ENCODE results near the gene PARP1. TPM values are rescaled to one million over a fixed set of nuclear protein-coding genes. Genes with fewer than 3 reads are reported as not detected.

Gene PARP1
- total RNA-seq, 1 experiment from 2014 or later = 213 TPM

GRCh38 chr1:226425004-226425378 is 17.1 kb upstream of the PARP1 start:
- H3K27ac ChIP-seq (ENCODE audit: low read depth, low read length) = no peak overlapping the region
- H3K4me3 ChIP-seq (replicated peaks in 1 of 2; ENCODE audit: low read depth in 1 of 2, low read length in 2 of 2) = no peak overlapping the region
- H3K79me2 ChIP-seq (ENCODE audit: insufficient read depth, low read length) = no peaks in the 10 kb centered on the region
- ATAC-seq = no peak
- intact Hi-C loops (cut with micrococcal nuclease) = loop anchor here (2.0 to 10.0 kb wide), 3 partner anchors 122 to 1010 kb away; no protein-coding TSS in a partner anchor
- no peak overlapping the region for H2AFZ ChIP-seq (ENCODE audit: low read depth, low read length, poor library complexity, severe bottlenecking)
- TF ChIP-seq SP1 (IDR thresholded peaks at IDR 0.05; ENCODE audit: low read depth) (no peak), EZH2phosphoT487 (IDR thresholded peaks at IDR 0.05; ENCODE audit: borderline replicate concordance) (no peak), ZBTB33 (IDR thresholded peaks at IDR 0.05; ENCODE audit: extremely low read depth, insufficient replicate concordance, low read length) (no peak), ELF1 (IDR thresholded peaks at IDR 0.05; ENCODE audit: borderline replicate concordance, low read depth) (no peak), ATF3 (IDR thresholded peaks at IDR 0.05) (no peak), MAX (IDR thresholded peaks at IDR 0.05) (no peak), SIN3A (IDR thresholded peaks at IDR 0.05; ENCODE audit: low read depth) (no peak), RAD21 (IDR thresholded peaks at IDR 0.05; ENCODE audit: low read depth) (no peak), EZH2 (IDR thresholded peaks at IDR 0.05) (no peak), JUND (IDR thresholded peaks at IDR 0.05) (no peak), REST (IDR thresholded peaks at IDR 0.05; ENCODE audit: low read depth) (no peak), ZFX (IDR thresholded peaks at IDR 0.05) (no peak), POLR2AphosphoS5 (IDR thresholded peaks at IDR 0.05; ENCODE audit: low read depth, low read length) (no peak)
- no peaks in the 10 kb centered on the region for H3K9me2 ChIP-seq (ENCODE audit: insufficient read depth)
- no peaks in the 10 kb centered on the region for H3K36me3 ChIP-seq (ENCODE audit: control insufficient read depth in 1 of 2, insufficient read depth in 2 of 2, low read length in 2 of 2)
- ChIA-PET RAD21 (ENCODE audit: low non-redundant PET in 1 of 2, low total read pairs in 2 of 2, uncharacterized antibody in 2 of 2, unreplicated experiment in 2 of 2) (interaction anchor here (0.8 kb wide), 2 partner anchors 12 to 125 kb away, joined by 3 read pairs; no protein-coding TSS in a partner anchor), POLR2A (no interaction called here), CTCF (interaction anchor here (0.7 to 2.8 kb wide), 6 partner anchors 17 to 201 kb away, joined by 3 to 10 read pairs (median 5); partner anchors contain the start of gene PARP1)
- H3K4me1 ChIP-seq (ENCODE audit: control insufficient read depth in 1 of 2, insufficient read depth in 2 of 2, low read length in 2 of 2) = peaks cover 0 to 8% of the 10 kb centered on the region in 2 experiments; a peak in 2 of 4 replicates
- no peak overlapping the region for H3K9ac ChIP-seq (ENCODE audit: low read length)
- no peak for DNase-seq (ENCODE audit: low read depth, low spot score)
- H4K20me1 ChIP-seq (ENCODE audit: insufficient read depth) = no peaks in the 10 kb centered on the region
- H3K27me3 ChIP-seq (ENCODE audit: insufficient read depth, low read length) = no peaks in the 10 kb centered on the region
- no TSS peak for BruUV-seq (replicated peaks)
- H3K4me2 ChIP-seq (ENCODE audit: low read length) = no peak overlapping the region
- no peaks in the 10 kb centered on the region for H3K9me3 ChIP-seq (ENCODE audit: control insufficient read depth in 1 of 2, insufficient read depth in 1 of 2, low read depth in 1 of 2, low read length in 2 of 2)

All from HCT116 (cell line).